Measurements from ENCODE around the gene ZC3H7B.

DNA sequence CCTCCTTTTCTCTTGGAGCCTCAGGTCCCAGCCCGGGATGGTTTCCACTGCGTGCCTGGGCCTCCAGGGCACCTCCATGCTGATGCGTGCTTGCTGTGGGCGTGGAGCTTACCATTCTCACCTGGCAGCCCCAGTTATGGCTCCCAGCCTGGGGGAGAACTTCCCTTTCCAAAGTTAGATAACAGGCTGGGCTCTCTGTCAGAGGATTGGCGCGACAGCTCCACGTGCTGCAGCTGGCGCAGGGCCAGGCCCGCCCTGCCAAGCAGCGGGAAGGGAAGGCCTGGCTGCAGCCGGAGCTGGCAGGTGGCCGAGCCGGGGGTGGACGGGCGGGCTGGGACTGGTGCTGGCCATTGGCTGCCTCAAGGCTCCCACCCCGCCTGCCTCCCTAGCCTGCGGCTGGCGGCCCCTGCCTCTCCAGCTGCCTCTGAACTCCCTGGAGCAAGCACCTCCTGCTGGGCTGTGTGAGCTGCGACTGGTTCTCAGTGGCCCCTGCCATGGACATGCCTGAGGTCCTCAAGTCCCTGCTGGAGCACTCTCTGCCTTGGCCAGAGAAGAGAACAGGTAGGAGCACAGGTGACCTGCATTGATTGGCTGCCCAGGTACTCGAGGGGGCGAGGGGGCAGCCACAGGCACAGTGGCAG is 65.8 kb downstream of the ZC3H7B start:
- TF ChIP-seq EZH2 (IDR thresholded peaks at IDR 0.05; ENCODE audit: low read depth) (no peak), CTCF (conservative IDR thresholded peaks at IDR 0.05) (no peak)

Measured in PC-9 (cell line).